AG04449 (cell line): ENCODE results near the gene HMGB2.
A peak's percentile ranks its signal among the peaks of the same experiment; 100 is the strongest.

Experiments used
- CTCF ChIA-PET: fragments of 350-600 bp; formaldehyde crosslinking; extraction: SDS; loops from one replicate; lab custom pipeline; 2021; ENCODE audit warnings: antibody characterized with exemption; lab: Yijun Ruan, JAX
- POLR2A ChIA-PET: fragments of 400-600, 350-600 bp; formaldehyde crosslinking; extraction: SDS; loops from one replicate; lab custom pipeline; 2020; ENCODE audit warnings: antibody characterized with exemption, inconsistent platforms; lab: Yijun Ruan, JAX
- DNase-seq: peaks from one replicate; pipeline ENCODE4 v3.0.0-alpha.2; 2010; ENCODE audit warnings: low read depth, low spot score
- H3K4me3 ChIP-seq: 2 replicates; pipeline ENCODE4 v1.5.1; 2011; ENCODE audit warnings: low read depth, mild to moderate bottlenecking, control low read depth, low read length
- TF ChIP-seq, protein P1 (sequence below): IDR thresholded peaks from one replicate; pipeline ENCODE4 v1.5.1; 2011; ENCODE audit warnings: mild to moderate bottlenecking, moderate library complexity, low read length, control low read depth, inconsistent platforms; ENCODE audit not compliant: insufficient read depth; ENCODE audit errors: missing control alignments

HMGB2 gene

DNA sequence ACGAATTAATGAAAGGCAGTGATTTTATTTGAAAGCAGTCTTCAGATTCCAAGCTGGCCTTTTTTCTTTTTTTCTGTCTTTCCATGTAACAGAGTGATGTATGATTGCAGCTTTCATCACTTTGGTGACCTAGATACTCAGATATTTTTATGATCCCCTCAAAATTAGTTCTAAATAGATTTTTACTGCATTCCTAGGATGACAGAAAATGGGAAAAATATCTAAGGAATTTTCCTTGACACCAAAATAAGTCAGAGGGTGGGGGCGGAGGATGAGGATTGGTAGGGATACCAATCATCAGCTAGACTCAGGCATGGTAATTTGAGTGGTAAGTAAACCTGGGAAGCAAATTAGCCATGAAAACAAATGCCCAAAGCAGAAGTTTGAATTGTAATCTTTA lies 11.9 kb upstream of the HMGB2 start:
- CTCF ChIA-PET: interaction anchor here (1.0 to 2.7 kb wide), 3 partner anchors 10 to 15 kb away, joined by 4 to 20 read pairs (median 9); no protein-coding TSS in a partner anchor
- TF ChIP-seq, protein P1, sequence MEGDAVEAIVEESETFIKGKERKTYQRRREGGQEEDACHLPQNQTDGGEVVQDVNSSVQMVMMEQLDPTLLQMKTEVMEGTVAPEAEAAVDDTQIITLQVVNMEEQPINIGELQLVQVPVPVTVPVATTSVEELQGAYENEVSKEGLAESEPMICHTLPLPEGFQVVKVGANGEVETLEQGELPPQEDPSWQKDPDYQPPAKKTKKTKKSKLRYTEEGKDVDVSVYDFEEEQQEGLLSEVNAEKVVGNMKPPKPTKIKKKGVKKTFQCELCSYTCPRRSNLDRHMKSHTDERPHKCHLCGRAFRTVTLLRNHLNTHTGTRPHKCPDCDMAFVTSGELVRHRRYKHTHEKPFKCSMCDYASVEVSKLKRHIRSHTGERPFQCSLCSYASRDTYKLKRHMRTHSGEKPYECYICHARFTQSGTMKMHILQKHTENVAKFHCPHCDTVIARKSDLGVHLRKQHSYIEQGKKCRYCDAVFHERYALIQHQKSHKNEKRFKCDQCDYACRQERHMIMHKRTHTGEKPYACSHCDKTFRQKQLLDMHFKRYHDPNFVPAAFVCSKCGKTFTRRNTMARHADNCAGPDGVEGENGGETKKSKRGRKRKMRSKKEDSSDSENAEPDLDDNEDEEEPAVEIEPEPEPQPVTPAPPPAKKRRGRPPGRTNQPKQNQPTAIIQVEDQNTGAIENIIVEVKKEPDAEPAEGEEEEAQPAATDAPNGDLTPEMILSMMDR: no peak
- POLR2A ChIA-PET: interaction anchor here (0.6 to 2.6 kb wide), 4 partner anchors 11 to 24 kb away, joined by 3 to 22 read pairs (median 3); partner anchors contain the start of genes HMGB2 and SAP30
- no peak overlapping the region for H3K4me3 ChIP-seq
- DNase-seq: no peak

GRCh38 chr4:173345648-173346047 lies 11.5 kb upstream of the HMGB2 start:
- DNase-seq: no peak
- H3K4me3 ChIP-seq: no peak overlapping the region
- ChIA-PET CTCF (interaction anchor here (0.7 to 2.7 kb wide), 5 partner anchors 10 to 74 kb away, joined by 3 to 20 read pairs (median 5); no protein-coding TSS in a partner anchor), POLR2A (interaction anchor here (0.9 to 2.6 kb wide), 3 partner anchors 11 to 25 kb away, joined by 3 to 22 read pairs (median 3); partner anchors contain the start of genes HMGB2 and SAP30)
- TF ChIP-seq, protein P1: no peak

GRCh38 chr4:173343832-173344397 lies 9.8 kb upstream of the HMGB2 start:
- CTCF ChIA-PET: interaction anchor here (1.9 kb wide), 1 partner anchor 25 kb away, joined by 6 read pairs; no protein-coding TSS in a partner anchor
- DNase-seq: no peak
- TF ChIP-seq, protein P1: no peak
- no peak overlapping the region for H3K4me3 ChIP-seq
- POLR2A ChIA-PET: no interaction called here

DNA sequence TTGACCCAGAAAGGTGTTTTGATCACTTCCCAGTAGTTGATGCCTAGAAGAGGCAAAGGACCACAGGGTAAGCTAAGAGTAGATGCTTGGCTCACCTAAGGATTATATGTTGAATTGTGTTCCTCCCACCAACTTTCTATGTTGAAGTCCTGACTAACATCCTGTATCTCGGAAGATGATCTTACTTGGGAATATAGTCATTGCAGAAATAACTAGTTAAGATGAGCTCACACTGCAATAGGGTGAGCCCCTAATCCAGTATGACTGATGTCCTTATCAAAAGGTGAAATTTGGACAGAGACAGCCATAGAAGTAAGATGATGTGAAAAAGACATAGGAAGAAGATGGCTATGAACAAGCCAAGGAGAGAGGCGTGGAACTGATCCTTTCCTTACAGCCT lies 3.3 kb upstream of the HMGB2 start:
- DNase-seq: no peak
- H3K4me3 ChIP-seq: no peak overlapping the region
- ChIA-PET CTCF (no interaction called here), POLR2A (interaction anchor here (0.6 to 1.0 kb wide), 2 partner anchors 33 to 34 kb away, joined by 3 read pairs; partner anchors contain the start of gene SAP30)
- TF ChIP-seq, protein P1: no peak

DNA sequence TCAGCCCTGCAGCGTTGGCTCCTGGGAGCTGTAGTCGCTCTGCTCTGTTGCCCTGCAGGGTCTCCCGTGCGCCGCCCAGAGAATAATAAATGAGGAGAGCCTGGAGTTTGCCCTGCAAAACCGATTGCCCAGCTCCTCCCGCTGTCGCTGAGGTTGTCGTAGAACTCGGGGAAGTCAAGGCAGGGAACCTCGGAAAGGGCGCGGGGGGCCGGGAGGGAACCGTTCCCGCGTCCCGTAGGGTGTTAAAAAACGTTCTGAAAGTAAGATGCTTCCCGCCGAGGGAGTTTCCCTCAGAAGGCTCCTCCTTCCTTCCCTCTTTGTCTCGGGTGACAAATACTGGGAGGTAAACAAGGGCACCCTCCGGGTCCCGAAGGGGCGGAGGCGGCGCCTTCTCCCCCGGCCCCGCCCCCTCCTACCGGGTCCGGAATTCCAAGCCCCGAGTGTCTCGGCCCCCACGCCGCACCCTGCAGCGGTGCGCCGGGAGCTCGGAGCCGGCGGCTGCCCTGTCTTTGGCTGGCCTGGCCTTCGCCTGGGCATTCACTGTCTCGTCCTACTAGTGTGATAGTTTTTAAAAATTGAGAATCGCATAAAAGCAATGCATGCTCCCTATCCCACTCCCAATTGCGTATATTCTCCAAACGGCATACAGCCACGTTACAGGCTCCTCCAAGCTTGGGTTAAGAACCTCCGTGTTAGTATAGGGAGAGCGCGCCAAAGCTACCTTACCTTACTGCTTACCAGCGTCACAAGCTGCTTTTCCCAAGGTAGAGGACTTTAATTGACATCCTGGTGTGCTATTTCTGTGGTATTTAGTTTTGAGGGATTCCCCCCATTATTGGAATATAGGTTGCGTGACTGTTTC lies 964 bp upstream of the HMGB2 start:
- ChIA-PET POLR2A (interaction anchor here (0.5 to 4.0 kb wide), 17 partner anchors 10 to 192 kb away, joined by 3 to 52 read pairs (median 4); partner anchors contain the start of gene SAP30), CTCF (interaction anchor here (0.7 to 7.6 kb wide), 10 partner anchors 10 to 322 kb away, joined by 3 to 68 read pairs (median 3); no protein-coding TSS in a partner anchor)
- TF ChIP-seq, protein P1: no peak
- H3K4me3 ChIP-seq: peak overlapping the region; percentile 86
- DNase-seq: no peak
